ENCODE results near the gene RCBTB2.

GRCh38 chr13:48446464-48446863, 86.4 kb downstream of the RCBTB2 start:
- TF ChIP-seq EZH2 (IDR thresholded peaks at IDR 0.05; ENCODE audit: insufficient read depth, poor library complexity, severe bottlenecking): no peak
- no peak for TF ChIP-seq EZH2phosphoT487 (IDR thresholded peaks at IDR 0.05; ENCODE audit: insufficient read depth, low read depth)

Measured in GM23248 (cell line).